Keratinocyte (primary cell): Measurements from ENCODE around the gene NUP210. TPM values are rescaled to one million over a fixed set of nuclear protein-coding genes. Genes with fewer than 3 reads are reported as not detected.

Source experiments
- DNase-seq: peaks from one replicate; pipeline ENCODE4 v3.0.0-alpha.2; 2011; ENCODE audit warnings: low read depth, missing footprints, low spot score
- FAIRE-seq: peaks from 2 replicates; lab custom pipeline; 2011; peaks lifted over from hg19 to GRCh38; lab: Jason Lieb, UNC
- H2AFZ ChIP-seq: 2 replicates; pipeline ENCODE4 v1.6.0; 2012; ENCODE audit warnings: low read length, control low read depth, inconsistent platforms; ENCODE audit not compliant: control insufficient read depth
- H3K27ac ChIP-seq: 2 replicates; pipeline ENCODE4 v1.5.1; 2011; ENCODE audit warnings: low read length; ENCODE audit not compliant: control insufficient read depth, insufficient read depth
- H3K27me3 ChIP-seq: 3 replicates; pipeline ENCODE4 v1.6.0; 2011; ENCODE audit warnings: low read length; ENCODE audit not compliant: control insufficient read depth, insufficient read depth; ENCODE audit errors: extremely low read depth
- H3K36me3 ChIP-seq, 2 experiments: 2 replicates in 1 of 2; 3 replicates in 1 of 2; pipeline ENCODE4 v1.5.1; 2011; ENCODE audit warnings: low read length in 2 of 2, mild to moderate bottlenecking in 1 of 2; ENCODE audit not compliant: control insufficient read depth in 2 of 2, insufficient read depth in 2 of 2; ENCODE audit errors: extremely low read depth in 1 of 2
- H3K4me1 ChIP-seq: 3 replicates; pipeline ENCODE4 v1.5.1; 2011; ENCODE audit warnings: low read length; ENCODE audit not compliant: control insufficient read depth, insufficient read depth; ENCODE audit errors: extremely low read depth
- H3K4me2 ChIP-seq: 3 replicates; pipeline ENCODE4 v1.6.0; 2011; ENCODE audit warnings: low read depth, low read length; ENCODE audit not compliant: control insufficient read depth, insufficient read depth; ENCODE audit errors: extremely low read depth
- H3K4me3 ChIP-seq, 3 experiments: fragments of 200-600 bp in 1 of 3; sonication (generic) in 1 of 3; 2 replicates in 2 of 3; 3 replicates in 1 of 3; pipeline ENCODE4 v1.5.1; 2011 to 2016; ENCODE audit warnings: low read length in 3 of 3, mild to moderate bottlenecking in 3 of 3, control low read depth in 2 of 3, inconsistent platforms in 1 of 3, low read depth in 1 of 3, mixed read lengths in 1 of 3, mixed run types in 1 of 3, moderate library complexity in 1 of 3; ENCODE audit not compliant: control insufficient read depth in 2 of 3, insufficient read depth in 2 of 3; ENCODE audit errors: extremely low read depth in 1 of 3
- H3K79me2 ChIP-seq: 2 replicates; pipeline ENCODE4 v1.6.0; 2012; ENCODE audit warnings: low read length; ENCODE audit not compliant: control insufficient read depth, insufficient read depth
- H3K9ac ChIP-seq: 3 replicates; pipeline ENCODE4 v1.6.0; 2011; ENCODE audit warnings: low read length; ENCODE audit not compliant: control insufficient read depth, insufficient read depth; ENCODE audit errors: extremely low read depth
- H3K9me1 ChIP-seq: 3 replicates; pipeline ENCODE4 v1.6.0; 2011; ENCODE audit warnings: low read length; ENCODE audit not compliant: control insufficient read depth, insufficient read depth; ENCODE audit errors: extremely low read depth
- H3K9me3 ChIP-seq: 2 replicates; pipeline ENCODE4 v1.5.1; 2012; ENCODE audit warnings: low read depth, low read length; ENCODE audit not compliant: control insufficient read depth
- H4K20me1 ChIP-seq: 3 replicates; pipeline ENCODE4 v1.6.0; 2011; ENCODE audit warnings: low read length; ENCODE audit not compliant: control insufficient read depth, insufficient read depth; ENCODE audit errors: extremely low read depth
- CTCF ChIP-seq, 3 experiments: IDR thresholded peaks in 1 of 3; conservative IDR thresholded peaks in 1 of 3; optimal IDR thresholded peaks in 1 of 3; 2 replicates in 2 of 3; 3 replicates in 1 of 3; pipeline versions ENCODE3 to v1.5.1; 2011; ENCODE audit warnings: low read length in 3 of 3, mild to moderate bottlenecking in 3 of 3, moderate library complexity in 2 of 3, control low read depth in 1 of 3, inconsistent platforms in 1 of 3; ENCODE audit not compliant: insufficient read depth in 2 of 3; ENCODE audit errors: extremely low read depth in 1 of 3
- EZH2 ChIP-seq: IDR thresholded peaks from one replicate; pipeline ENCODE4 v1.6.1; 2012; ENCODE audit warnings: inconsistent platforms, mild to moderate bottlenecking, low read length, moderate library complexity
- dilution Hi-C: fragments of 300-500 bp; cut with MboI; formaldehyde crosslinking; loops from one replicate; pipeline ENCODE4 v1.7.0; 2020; ENCODE audit warnings: low sequenced_read_pairs; ENCODE audit not compliant: extremely low pct_ligation_motif_present
- polyA plus RNA-seq, 5 experiments: library from polyadenylated mRNA; depleted of rRNA in 3 of 5; stranded (reverse) in 3 of 5; stranded (forward) in 1 of 5; unstranded in 1 of 5; fragments of >200 nt; gene quantifications; 1 replicate in 1 of 5; 2 replicates in 3 of 5; 3 replicates in 1 of 5; pipeline versions ENCODE4 v1.2.1 to v1.2.3, GENCODE V29; 2011 to 2012; ENCODE audit warnings: missing spikeins in 2 of 5, low read depth in 1 of 5, low replicate concordance in 1 of 5

NUP210 gene
- polyA plus RNA-seq, 1 donor (not counting 4 experiments of a cell fraction or from before 2014, with no cell fraction given), result 0.01 TPM

- Histone ChIP-seq H3K4me1 (peaks cover 18% of the 10 kb centered on the region), H3K4me2 (no peak overlapping the region), H3K27ac (no peak overlapping the region), H3K36me3 (no peaks in the 10 kb centered on the region), H3K9ac (no peak overlapping the region), H3K79me2 (no peaks in the 10 kb centered on the region), H4K20me1 (no peaks in the 10 kb centered on the region), H3K9me1 (peaks cover 2% of the 10 kb centered on the region), H3K4me3 (no peak overlapping the region), H3K9me3 (no peaks in the 10 kb centered on the region), H3K27me3 (peaks cover 9% of the 10 kb centered on the region), H2AFZ (no peak overlapping the region)
- dilution Hi-C loops, result no loop called here
- TF ChIP-seq CTCF (optimal IDR thresholded peaks at IDR 0.05 in 1 of 3, IDR thresholded peaks at IDR 0.05 in 1 of 3, conservative IDR thresholded peaks at IDR 0.05 in 1 of 3; ENCODE audit: extremely low read depth in 1 of 3, insufficient read depth in 2 of 3, low read length in 3 of 3), result no peak
- no peak for TF ChIP-seq EZH2
- DNase-seq (no peak), FAIRE-seq (no peak)
Observed at GRCh38 chr3:13299531-13300155, 120.5 kb downstream of the NUP210 start.

DNA sequence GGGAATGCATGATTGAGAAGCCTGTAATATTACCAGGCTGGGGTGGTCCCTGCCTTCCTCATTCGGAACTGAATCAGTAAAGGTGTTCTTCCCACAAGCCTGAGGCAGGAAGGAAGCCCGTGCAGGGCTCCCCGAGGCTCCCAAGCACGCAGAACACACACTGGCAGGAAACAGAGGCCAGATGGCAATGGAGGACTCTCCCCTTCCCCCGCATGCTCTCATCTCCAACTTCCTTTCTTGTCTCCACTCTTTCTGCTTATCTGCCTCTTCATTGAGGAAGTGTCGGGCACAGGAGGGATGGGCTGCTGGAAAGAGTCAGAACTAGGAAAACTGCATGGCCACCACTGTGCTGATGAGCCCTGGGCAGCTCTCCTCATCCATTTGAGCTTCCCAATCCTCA lies 123.5 kb downstream of the NUP210 start:
- no peak for FAIRE-seq
- dilution Hi-C loops, result no loop called here
- no peaks in the 10 kb centered on the region for H3K9me3 ChIP-seq
- no peaks in the 10 kb centered on the region for H4K20me1 ChIP-seq
- H3K27me3 ChIP-seq, result peaks cover 11% of the 10 kb centered on the region
- no peak overlapping the region for H2AFZ ChIP-seq
- no peaks in the 10 kb centered on the region for H3K79me2 ChIP-seq
- DNase-seq, result no peak
- no peak overlapping the region for H3K27ac ChIP-seq
- H3K4me3 ChIP-seq, result no peak overlapping the region
- H3K4me2 ChIP-seq, result no peak overlapping the region
- H3K9ac ChIP-seq, result no peak overlapping the region
- H3K36me3 ChIP-seq, result no peaks in the 10 kb centered on the region
- peaks cover 4% of the 10 kb centered on the region for H3K4me1 ChIP-seq
- no peaks in the 10 kb centered on the region for H3K9me1 ChIP-seq
- TF ChIP-seq CTCF (optimal IDR thresholded peaks at IDR 0.05 in 1 of 3, IDR thresholded peaks at IDR 0.05 in 1 of 3, conservative IDR thresholded peaks at IDR 0.05 in 1 of 3; ENCODE audit: extremely low read depth in 1 of 3, insufficient read depth in 2 of 3, low read length in 3 of 3) (no peak), EZH2 (no peak)
